ENCODE data around the gene MAGI2.

DNA sequence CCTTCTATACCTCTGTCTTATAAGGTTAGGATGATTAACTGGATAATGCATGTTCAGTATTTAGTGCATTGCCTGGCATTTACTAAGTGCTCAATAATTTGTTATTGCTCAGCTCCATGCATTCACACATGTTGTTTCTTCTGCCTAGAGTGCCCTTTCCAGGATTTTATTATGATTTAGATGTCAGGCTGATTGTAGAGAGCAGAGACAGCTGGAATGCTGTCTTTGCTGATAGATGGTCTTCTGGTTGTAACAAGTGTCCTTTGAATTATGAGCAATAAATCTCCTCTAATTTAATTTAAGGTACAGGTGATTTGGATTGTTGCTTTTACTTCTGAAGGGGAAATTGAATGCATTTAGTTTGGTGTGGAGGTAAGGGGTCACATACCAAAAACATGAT lies 548.0 kb downstream of the MAGI2 start:
- no peak for TF ChIP-seq EZH2phosphoT487 (IDR thresholded peaks at IDR 0.05; ENCODE audit: insufficient read depth, low read depth)
- no peak for TF ChIP-seq EZH2 (IDR thresholded peaks at IDR 0.05; ENCODE audit: insufficient read depth, poor library complexity, severe bottlenecking)
